ENCODE measurements around the gene IFI27.

Gene IFI27

GRCh38 chr14:94109915-94110250, 653 bp upstream of the IFI27 start:
- no peak for DNase-seq (ENCODE audit: extremely low spot score)
- TF ChIP-seq SP1 (IDR thresholded peaks at IDR 0.05) (no peak), FOXM1 (IDR thresholded peaks at IDR 0.05; ENCODE audit: borderline replicate concordance) (no peak), LEF1 (IDR thresholded peaks at IDR 0.05; ENCODE audit: borderline replicate concordance) (no peak), HDGF (IDR thresholded peaks at IDR 0.05; ENCODE audit: borderline replicate concordance) (no peak), FOXK2 (IDR thresholded peaks at IDR 0.05) (no peak), FOXA1 (IDR thresholded peaks at IDR 0.05) (no peak), L3MBTL2 (conservative IDR thresholded peaks at IDR 0.05) (no peak), CTBP1 (IDR thresholded peaks at IDR 0.05; ENCODE audit: borderline replicate concordance) (no peak), ELF4 (IDR thresholded peaks at IDR 0.05) (no peak), NFRKB (IDR thresholded peaks at IDR 0.05) (no peak), PKNOX1 (IDR thresholded peaks at IDR 0.05) (no peak), ZNF384 (IDR thresholded peaks at IDR 0.05) (no peak), ARNT (IDR thresholded peaks at IDR 0.05) (no peak), BHLHE40 (IDR thresholded peaks at IDR 0.05; ENCODE audit: borderline replicate concordance) (no peak), SUZ12 (IDR thresholded peaks at IDR 0.05) (no peak), TARDBP (IDR thresholded peaks at IDR 0.05) (no peak)
- ChIA-PET CTCF (no interaction called here), POLR2A (no interaction called here)

GRCh38 chr14:94111276-94112095, 950 bp downstream of the IFI27 start:
- ChIA-PET POLR2A (interaction anchor here (1.1 kb wide), 1 partner anchor 17 kb away, joined by 3 read pairs; no protein-coding TSS in a partner anchor), CTCF (interaction anchor here (1.1 kb wide), 1 partner anchor 18 kb away, joined by 3 read pairs; the partner anchor contains the start of gene IFI27L2)
- TF ChIP-seq SP1 (IDR thresholded peaks at IDR 0.05) (no peak), BHLHE40 (IDR thresholded peaks at IDR 0.05; ENCODE audit: borderline replicate concordance) (no peak), ARNT (IDR thresholded peaks at IDR 0.05) (no peak), L3MBTL2 (conservative IDR thresholded peaks at IDR 0.05) (no peak), PKNOX1 (IDR thresholded peaks at IDR 0.05) (no peak), SUZ12 (IDR thresholded peaks at IDR 0.05) (no peak), TARDBP (IDR thresholded peaks at IDR 0.05) (no peak)

GRCh38 chr14:94112513-94113063, 2.1 kb downstream of the IFI27 start:
- POLR2A ChIA-PET = no interaction called here
- no peak for DNase-seq (ENCODE audit: extremely low spot score)
- CTCF ChIA-PET = no interaction called here
- TF ChIP-seq PKNOX1 (IDR thresholded peaks at IDR 0.05) = no peak
- TF ChIP-seq ZNF384 (IDR thresholded peaks at IDR 0.05) = no peak
- TF ChIP-seq LEF1 (IDR thresholded peaks at IDR 0.05; ENCODE audit: borderline replicate concordance) = no peak

More at GRCh38 chr14:94111276-94112095, 950 bp downstream of the IFI27 start:
- DNase-seq (ENCODE audit: extremely low spot score) = no peak

GRCh38 chr14:94113073-94113472, 2.5 kb downstream of the IFI27 start:
- no peak for TF ChIP-seq SP1 (IDR thresholded peaks at IDR 0.05)
- no peak for TF ChIP-seq ZNF384 (IDR thresholded peaks at IDR 0.05)
- no peak for TF ChIP-seq HDGF (IDR thresholded peaks at IDR 0.05; ENCODE audit: borderline replicate concordance)
- TF ChIP-seq FOXK2 (IDR thresholded peaks at IDR 0.05) = no peak
- TF ChIP-seq FOXA1 (IDR thresholded peaks at IDR 0.05) = no peak
- ChIA-PET CTCF (interaction anchor here (1.5 kb wide), 1 partner anchor 77 kb away, joined by 3 read pairs; no protein-coding TSS in a partner anchor), POLR2A (interaction anchor here (1.0 kb wide), 1 partner anchor 32 kb away, joined by 3 read pairs; the partner anchor contains the start of genes DDX24 and IFI27L1)
- no peak for DNase-seq (ENCODE audit: extremely low spot score)

- POLR2A ChIA-PET = interaction anchor here (1.0 kb wide), 1 partner anchor 32 kb away, joined by 3 read pairs; the partner anchor contains the start of genes DDX24 and IFI27L1
- DNase-seq (ENCODE audit: extremely low spot score) = no peak
- CTCF ChIA-PET = interaction anchor here (1.5 kb wide), 1 partner anchor 77 kb away, joined by 3 read pairs; no protein-coding TSS in a partner anchor
- TF ChIP-seq FOXA1 (IDR thresholded peaks at IDR 0.05) (no peak), TARDBP (IDR thresholded peaks at IDR 0.05) (no peak), ARNT (IDR thresholded peaks at IDR 0.05) (no peak), CTBP1 (IDR thresholded peaks at IDR 0.05; ENCODE audit: borderline replicate concordance) (no peak), SUZ12 (IDR thresholded peaks at IDR 0.05) (no peak), ZNF384 (IDR thresholded peaks at IDR 0.05) (no peak), ELF4 (IDR thresholded peaks at IDR 0.05) (no peak), LEF1 (IDR thresholded peaks at IDR 0.05; ENCODE audit: borderline replicate concordance) (no peak), PKNOX1 (IDR thresholded peaks at IDR 0.05) (no peak), L3MBTL2 (conservative IDR thresholded peaks at IDR 0.05) (no peak)
Observed at GRCh38 chr14:94113490-94113889, 3.0 kb downstream of the IFI27 start.
